HepG2 (cell line): Measurements from ENCODE around the gene PACSIN1. TPM values are rescaled to one million over a fixed set of nuclear protein-coding genes. Genes with fewer than 3 reads are reported as not detected.

Experiments used
- ATAC-seq: fragments of 200-7000 bp; cut with Tn5 transposase; 3 replicates; pipeline ENCODE4 v1.9.1; 2020; ENCODE audit warnings: mild to moderate bottlenecking, moderate library complexity
- BruUV-seq: library from RNA; stranded (reverse); fragments of 400-500 nt; replicated peaks from 2 replicates; lab custom pipeline; 2021; lab: Mats Ljungman, UMichigan
- CTCF ChIA-PET: fragments of 300-600 bp; formaldehyde crosslinking; extraction: SDS; loops from one replicate; lab custom pipeline; 2021; ENCODE audit warnings: low total read pairs, inconsistent platforms, low intra/inter-chr PET ratio; lab: Yijun Ruan, JAX
- POLR2A ChIA-PET: fragments of 350-600 bp; sonication (Branson Sonifier 250); formaldehyde crosslinking; loops from one replicate; lab custom pipeline; 2020; ENCODE audit warnings: antibody characterized with exemption, inconsistent platforms; lab: Yijun Ruan, JAX
- DNase-seq: peaks from one replicate; pipeline ENCODE4 v3.0.0-alpha.2; 2015; ENCODE audit warnings: low spot score
- FAIRE-seq: peaks from 3 replicates; lab custom pipeline; 2011; peaks lifted over from hg19 to GRCh38; lab: Jason Lieb, UNC
- H2AFZ ChIP-seq: one replicate; pipeline ENCODE4 v1.6.1; 2011; ENCODE audit warnings: low read length, inconsistent platforms
- H3K27ac ChIP-seq: fragments of 300-600 bp; 3 replicates; pipeline ENCODE4 v1.8.0; 2011; ENCODE audit warnings: mixed run types, mild to moderate bottlenecking, mixed read lengths, low read length, inconsistent platforms; ENCODE audit not compliant: insufficient read depth; ENCODE audit errors: extremely low read length
- H3K27me3 ChIP-seq, 2 experiments: fragments of 200-600 bp in 1 of 2; 2 replicates in 1 of 2; 3 replicates in 1 of 2; pipeline versions ENCODE4 v1.6.0 to v1.8.0; 2011; ENCODE audit warnings: low read length in 2 of 2, mild to moderate bottlenecking in 2 of 2, moderate library complexity in 2 of 2, inconsistent platforms in 1 of 2; ENCODE audit not compliant: insufficient read depth in 2 of 2, control insufficient read depth in 1 of 2
- H3K36me3 ChIP-seq, 2 experiments: fragments of 200-600 bp in 1 of 2; replicated peaks in 1 of 2; 2 replicates in 1 of 2; 3 replicates in 1 of 2; pipeline versions ENCODE4 v1.5.1 to v1.8.0; 2011; ENCODE audit warnings: low read length in 2 of 2, inconsistent platforms in 1 of 2; ENCODE audit not compliant: insufficient read depth in 2 of 2, control insufficient read depth in 1 of 2
- H3K4me1 ChIP-seq: 2 replicates; pipeline ENCODE4 v1.5.1; 2012; ENCODE audit warnings: low read length, inconsistent platforms; ENCODE audit not compliant: insufficient read depth
- H3K4me2 ChIP-seq: 2 replicates; pipeline ENCODE4 v1.6.0; 2011; ENCODE audit warnings: low read depth, low read length, inconsistent platforms
- H3K4me3 ChIP-seq, 3 experiments: fragments of 200-600 bp in 1 of 3; sonication (generic), shearing (Covaris generic) in 1 of 3; replicated peaks in 1 of 3; 2 replicates each; pipeline ENCODE4 v1.5.1; 2011 to 2016; ENCODE audit warnings: low read length in 3 of 3, inconsistent platforms in 2 of 3, low read depth in 2 of 3, mild to moderate bottlenecking in 2 of 3, control low read depth in 1 of 3, mixed read lengths in 1 of 3; ENCODE audit not compliant: insufficient read depth in 1 of 3
- H3K79me2 ChIP-seq: one replicate; pipeline ENCODE4 v1.6.1; 2011; ENCODE audit warnings: low read length, inconsistent platforms; ENCODE audit not compliant: insufficient read depth
- H3K9ac ChIP-seq: 2 replicates; pipeline ENCODE4 v1.6.0; 2011; ENCODE audit warnings: mild to moderate bottlenecking, low read depth, low read length, inconsistent platforms; ENCODE audit not compliant: insufficient read depth
- H3K9me3 ChIP-seq: 2 replicates; pipeline ENCODE4 v1.5.1; 2012; ENCODE audit warnings: mild to moderate bottlenecking, low read length
- H4K20me1 ChIP-seq: 2 replicates; pipeline ENCODE4 v1.6.0; 2011; ENCODE audit warnings: inconsistent platforms, mild to moderate bottlenecking, low read length, moderate library complexity; ENCODE audit not compliant: insufficient read depth
- ETV5 ChIP-seq: IDR thresholded peaks from 2 replicates; pipeline ENCODE4 v1.6.1; 2018; ENCODE audit warnings: missing biosample characterization, missing genetic modification reagents, inconsistent platforms, borderline replicate concordance
- FLYWCH1 ChIP-seq: sonication (generic); formaldehyde crosslinking; IDR thresholded peaks from 2 replicates; pipeline ENCODE4 v1.8.1; 2023; ENCODE audit warnings: mild to moderate bottlenecking, missing genetic modification reagents
- NR2F6 ChIP-seq, 2 experiments: IDR thresholded peaks; 2 replicates each; pipeline ENCODE4 v1.6.1; 2016; ENCODE audit warnings: antibody characterized with exemption in 1 of 2, mild to moderate bottlenecking in 1 of 2
- ZNF333 ChIP-seq: sonication (generic); formaldehyde crosslinking; IDR thresholded peaks from 2 replicates; pipeline ENCODE4 v1.4.0; 2020; ENCODE audit warnings: mild to moderate bottlenecking, missing genetic modification reagents, borderline replicate concordance
- ZNF543 ChIP-seq: sonication (generic); formaldehyde crosslinking; IDR thresholded peaks from 2 replicates; pipeline ENCODE4 v1.4.0; 2020; ENCODE audit warnings: mild to moderate bottlenecking, missing genetic modification reagents
- ZNF652 ChIP-seq: IDR thresholded peaks from 2 replicates; pipeline ENCODE4 v1.6.1; 2016; ENCODE audit warnings: low read depth, borderline replicate concordance
- WGBS: methylation state at CpG from one replicate; pipeline ENCODE4 v1.1.6; 2017; ENCODE audit warnings: low lambda C conversion rate; 5-methylcytosine and 5-hydroxymethylcytosine counted together
- in situ Hi-C: cut with HindIII; loops from 2 replicates; pipeline ENCODE4 v1.10.0; 2017; ENCODE audit warnings: low pct_unique_long_range_greater_than_20kb; ENCODE audit not compliant: extremely low pct_ligation_motif_present
- intact Hi-C: fragments of 100-400 bp; cut with micrococcal nuclease; formaldehyde crosslinking; loops from one replicate; pipeline ENCODE4 v1.10.0; 2022; ENCODE audit not compliant: unreplicated experiment
- polyA plus RNA-seq, 8 experiments: library from polyadenylated mRNA; depleted of rRNA in 3 of 8; stranded (reverse) in 7 of 8; unstranded in 1 of 8; fragments of >200 nt; fragmentation: Illumina TruSeq in 4 of 8; extraction: Trizol in 4 of 8; gene quantifications; 2 replicates each; pipeline versions ENCODE4 v1.2.1 to v1.2.3, GENCODE V29; 2011 to 2016; ENCODE audit warnings: low read depth in 4 of 8, missing spikeins in 1 of 8, mixed read lengths in 1 of 8; ENCODE audit not compliant: insufficient read depth in 1 of 8
- total RNA-seq, 5 experiments: library from RNA; depleted of rRNA; stranded (reverse); fragments of >200 nt; fragmentation: Illumina TruSeq; extraction: Trizol; gene quantifications; 2 replicates each; pipeline ENCODE4 v1.2.3, GENCODE V29; 2016; ENCODE audit warnings: low read depth in 1 of 5

Gene PACSIN1
- total and polyA plus RNA-seq, 2 of the 13 experiments (the other 11 are each of a cell fraction or from before 2014, with no cell fraction given), result not detected

DNA sequence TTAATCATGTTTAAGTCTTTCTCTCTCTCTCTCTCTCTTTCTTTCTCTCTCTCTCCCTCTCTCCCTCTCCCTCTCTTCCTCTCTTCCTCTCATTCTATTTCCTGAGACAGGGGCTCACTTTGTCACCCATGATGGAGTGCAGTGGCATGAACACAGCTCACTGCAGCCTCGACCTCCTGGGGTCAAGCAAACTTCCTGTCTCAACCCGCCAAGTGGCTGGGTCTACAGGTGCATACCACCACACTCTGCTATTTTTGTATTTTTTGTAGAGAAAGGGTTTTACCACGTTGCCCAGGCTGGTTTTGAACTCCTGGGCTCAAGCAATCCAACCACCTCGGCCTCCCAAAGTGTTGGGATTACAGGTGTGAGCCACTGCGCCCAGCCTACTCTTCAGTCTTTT is 24.4 kb upstream of the PACSIN1 start:
- CTCF ChIA-PET, result no interaction called here
- no TSS peak for BruUV-seq
- ATAC-seq (no peak), DNase-seq (no peak), FAIRE-seq (no peak)
- Histone ChIP-seq H3K27ac (no peak overlapping the region), H3K27me3 (peaks cover 0 to 9% of the 10 kb centered on the region in 2 experiments; a peak in 1 of 5 replicates), H3K9ac (no peak overlapping the region), H3K4me1 (no peaks in the 10 kb centered on the region), H4K20me1 (no peaks in the 10 kb centered on the region), H3K4me2 (no peak overlapping the region), H3K79me2 (no peaks in the 10 kb centered on the region), H3K36me3 (no peaks in the 10 kb centered on the region), H2AFZ (no peak overlapping the region), H3K4me3 (no peak overlapping the region), H3K9me3 (no peaks in the 10 kb centered on the region)
- POLR2A ChIA-PET, result no interaction called here
- 35% methylated on average over 5 of the region's 5 CpGs for WGBS
- TF ChIP-seq ETV5 (CRISPR knock-in tag), result peak; percentile 50; the same call in 1 of the 2 replicates
- no peak for TF ChIP-seq ZNF333 (CRISPR knock-in tag)
- TF ChIP-seq FLYWCH1 (CRISPR knock-in tag), result no peak
- TF ChIP-seq NR2F6 (IDR thresholded peaks at IDR 0.05), result no peak
- peak; percentile 56; the same call in 1 of the 2 replicates for TF ChIP-seq NR2F6 (CRISPR knock-in tag; IDR thresholded peaks at IDR 0.05)
- in situ Hi-C loops (no loop called here), intact Hi-C loops (no loop called here)

GRCh38 chr6:34445313-34445860 is 20.5 kb upstream of the PACSIN1 start:
- in situ Hi-C loops (no loop called here), intact Hi-C loops (no loop called here)
- no peaks in the 10 kb centered on the region for H3K36me3 ChIP-seq
- ATAC-seq, result no peak
- no peak overlapping the region for H2AFZ ChIP-seq
- H4K20me1 ChIP-seq, result no peaks in the 10 kb centered on the region
- H3K79me2 ChIP-seq, result no peaks in the 10 kb centered on the region
- no peak overlapping the region for H3K4me3 ChIP-seq
- H3K4me2 ChIP-seq, result no peak overlapping the region
- no peak overlapping the region for H3K9ac ChIP-seq
- H3K4me1 ChIP-seq, result no peaks in the 10 kb centered on the region
- 15% methylated on average over 4 of the region's 4 CpGs for whole genome bisulfite sequencing
- CTCF ChIA-PET, result no interaction called here
- no TSS peak for BruUV-seq
- TF ChIP-seq ZNF652 (CRISPR knock-in tag) (no peak), ZNF543 (CRISPR knock-in tag) (peak; percentile 98)
- H3K9me3 ChIP-seq, result no peaks in the 10 kb centered on the region
- FAIRE-seq, result no peak
- no peak for DNase-seq
- peaks cover 0 to 9% of the 10 kb centered on the region in 2 experiments; a peak in 2 of 5 replicates for H3K27me3 ChIP-seq
- H3K27ac ChIP-seq, result no peak overlapping the region
- POLR2A ChIA-PET, result no interaction called here
